ENCODE results near the gene TTLL9.

- TF ChIP-seq EZH2 (IDR thresholded peaks at IDR 0.05) (no peak), POLR2AphosphoS5 (IDR thresholded peaks at IDR 0.05; ENCODE audit: borderline replicate concordance, low read depth, low read length) (no peak), FOXP2 (optimal IDR thresholded peaks at IDR 0.05; ENCODE audit: control extremely low read depth, extremely low read length, insufficient read depth) (no peak)
Measured at GRCh38 chr20:31909253-31910070, 39.0 kb downstream of the TTLL9 start.

All from SK-N-MC (cell line).